IPS-18c (cell line): ENCODE data around the gene NLRP5.
"Not testable (repeated sequence)": the region's sequence is repeated elsewhere in the genome, so short reads cannot be mapped to it uniquely, and the experiment has no call there.

Experiments used
- H3K4me3 ChIP-seq: 2 replicates; pipeline ENCODE4 v1.7.0; 2013; ENCODE audit warnings: low read depth, mild to moderate bottlenecking, low read length, moderate library complexity; ENCODE audit not compliant: insufficient read depth
- H3K9me3 ChIP-seq: one replicate; pipeline ENCODE4 v1.6.1; 2013; ENCODE audit warnings: mild to moderate bottlenecking, low read length, moderate library complexity; ENCODE audit not compliant: control insufficient read depth, insufficient read depth

Gene NLRP5

DNA sequence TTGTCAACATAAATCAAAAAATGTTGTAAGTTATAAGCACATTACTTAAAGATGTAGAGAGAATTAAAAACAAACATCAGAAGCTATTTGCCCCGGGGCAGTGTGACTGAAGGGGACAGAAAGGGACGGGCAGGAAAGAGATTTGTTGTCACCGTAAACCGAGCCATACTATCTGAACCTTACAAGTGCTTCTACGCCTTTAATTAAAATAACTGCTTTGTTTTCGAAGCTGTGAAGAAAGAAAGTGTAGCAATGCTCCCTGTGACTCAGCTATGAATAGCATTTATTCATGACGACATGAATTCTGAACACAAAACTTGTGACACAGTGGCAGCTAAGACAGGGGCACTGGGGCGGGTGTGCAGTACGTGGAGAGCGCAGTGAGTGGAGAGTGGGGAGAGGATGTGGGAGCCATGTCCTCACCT, 104.5 kb downstream of the NLRP5 start:
- no peaks in the 10 kb centered on the region for H3K9me3 ChIP-seq

DNA sequence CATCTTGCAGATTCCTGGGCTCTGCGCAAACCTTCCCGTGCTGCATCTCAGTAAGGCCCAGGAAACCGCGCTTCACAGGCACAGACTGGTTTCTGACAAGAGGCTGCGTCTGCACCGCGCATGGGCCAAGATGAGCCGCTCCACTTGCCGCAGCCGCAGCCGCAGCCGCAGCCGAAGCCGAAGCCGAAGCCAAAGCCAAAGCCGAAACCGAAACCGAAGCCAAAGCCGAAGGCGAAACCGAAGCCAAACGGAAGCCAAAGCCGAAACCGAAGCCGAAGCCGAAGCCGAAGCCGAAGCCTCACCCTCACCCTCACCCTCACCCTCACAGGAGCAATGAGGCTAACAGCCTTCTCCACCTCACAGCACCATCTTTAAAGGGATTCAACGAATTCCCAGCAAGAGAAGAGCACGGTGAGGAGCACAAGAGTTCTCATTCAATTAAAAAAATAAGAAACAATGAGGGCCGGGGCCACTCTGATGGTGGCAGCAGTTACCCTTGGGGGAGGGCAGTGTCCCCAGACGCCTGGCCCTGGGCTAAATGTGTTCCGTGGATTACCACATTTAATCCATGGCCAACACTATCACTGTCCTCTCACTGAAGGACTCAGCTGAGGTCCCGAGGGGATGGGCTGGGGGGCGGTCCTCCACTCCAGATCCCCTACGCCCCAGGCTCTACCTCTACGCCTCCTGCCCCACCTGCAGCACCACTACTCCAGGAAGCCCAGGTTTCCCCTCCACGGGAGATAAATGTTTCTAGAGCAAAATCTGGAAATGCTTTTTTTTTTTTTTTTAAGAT, 105.4 kb downstream of the NLRP5 start:
- no peaks in the 10 kb centered on the region for H3K9me3 ChIP-seq
- no peak overlapping the region for H3K4me3 ChIP-seq

More for the DNA sequence above, 104.5 kb downstream of the NLRP5 start:
- H3K4me3 ChIP-seq, result no peak overlapping the region

DNA sequence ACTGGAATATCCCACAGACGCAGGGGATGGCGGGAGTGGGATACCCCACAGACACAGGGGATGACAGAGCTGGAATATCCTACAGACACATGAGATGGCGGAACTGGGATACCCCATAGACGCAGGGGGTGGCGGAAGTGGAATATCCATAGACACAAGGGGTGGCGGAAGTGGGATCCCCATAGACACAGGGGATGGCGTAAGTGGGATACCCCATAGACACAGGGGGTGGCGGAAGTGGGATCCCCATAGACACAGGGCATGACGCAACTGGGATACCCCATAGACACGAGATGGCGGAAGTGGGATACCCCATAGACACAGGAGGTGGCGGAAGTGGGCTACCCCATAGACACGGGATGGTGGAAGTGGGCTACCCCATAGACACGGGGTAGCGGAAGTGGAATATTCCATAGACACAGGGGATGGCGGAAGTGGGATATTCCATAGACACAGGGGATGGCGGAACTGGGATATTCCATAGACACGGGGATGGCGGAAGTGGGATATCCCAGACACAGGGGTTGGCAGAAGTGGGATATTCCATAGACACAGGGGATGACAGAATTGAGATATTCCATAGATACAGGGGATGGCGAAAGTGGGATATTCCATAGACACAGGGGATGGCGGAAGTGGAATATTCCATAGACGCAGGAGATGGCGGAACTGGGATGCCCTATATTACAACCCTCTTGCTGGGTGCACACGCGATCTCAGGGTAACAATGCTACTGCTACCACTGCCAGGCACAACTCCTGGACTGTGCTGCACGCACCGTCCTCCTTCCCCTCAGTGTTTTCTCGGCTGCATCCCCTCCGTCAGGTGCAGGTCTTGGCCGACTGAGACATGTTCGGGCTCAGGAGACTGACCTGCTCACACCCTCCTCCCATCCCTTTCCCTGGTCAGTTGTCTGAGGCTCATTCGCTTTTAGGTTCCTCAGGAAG, 106.4 kb downstream of the NLRP5 start:
- Histone ChIP-seq H3K4me3 (no peak overlapping the region), H3K9me3 (no peaks in the 10 kb centered on the region)

DNA sequence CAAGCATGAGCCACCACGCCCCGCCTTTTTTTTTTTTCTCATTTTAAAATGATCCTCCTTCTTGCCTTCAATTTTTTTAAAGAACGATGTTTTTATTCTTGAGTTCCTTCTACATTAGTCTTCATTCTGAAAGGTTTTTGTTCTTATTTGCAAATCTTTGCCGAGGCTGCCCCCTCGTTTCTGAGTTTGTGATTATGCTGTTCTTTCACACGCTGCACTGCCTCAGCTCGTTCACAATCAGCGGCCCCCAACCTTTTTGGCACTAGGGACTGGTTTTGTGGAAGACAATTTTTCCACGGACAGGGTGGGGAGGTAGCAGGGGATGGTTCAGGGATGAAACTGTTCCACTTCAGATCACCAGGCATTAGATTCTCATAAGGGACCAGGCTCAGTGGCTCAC, 107.9 kb downstream of the NLRP5 start:
- H3K4me3 ChIP-seq, result no peak overlapping the region
- no peaks in the 10 kb centered on the region for H3K9me3 ChIP-seq

DNA sequence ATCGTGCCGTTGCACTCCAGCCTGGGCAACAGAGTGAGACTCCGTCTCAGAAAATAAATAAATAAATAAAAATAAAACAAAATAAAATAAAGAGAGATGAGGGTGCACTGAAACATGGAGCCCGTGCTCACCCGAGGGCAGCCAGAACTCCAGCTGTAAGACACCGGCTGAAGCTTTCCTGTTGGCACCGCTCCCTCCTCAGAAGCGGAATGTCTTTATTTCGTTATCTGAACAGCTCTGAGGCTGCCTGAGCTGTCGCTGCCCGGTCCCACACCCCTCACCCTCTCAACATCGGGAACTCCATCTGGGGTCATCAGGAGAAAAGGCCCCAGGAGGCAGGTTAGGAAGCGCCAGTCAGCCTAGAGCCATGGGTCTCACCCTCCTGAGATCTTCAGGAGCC, 110.1 kb downstream of the NLRP5 start:
- Histone ChIP-seq H3K4me3 (no peak overlapping the region), H3K9me3 (no peaks in the 10 kb centered on the region)

DNA sequence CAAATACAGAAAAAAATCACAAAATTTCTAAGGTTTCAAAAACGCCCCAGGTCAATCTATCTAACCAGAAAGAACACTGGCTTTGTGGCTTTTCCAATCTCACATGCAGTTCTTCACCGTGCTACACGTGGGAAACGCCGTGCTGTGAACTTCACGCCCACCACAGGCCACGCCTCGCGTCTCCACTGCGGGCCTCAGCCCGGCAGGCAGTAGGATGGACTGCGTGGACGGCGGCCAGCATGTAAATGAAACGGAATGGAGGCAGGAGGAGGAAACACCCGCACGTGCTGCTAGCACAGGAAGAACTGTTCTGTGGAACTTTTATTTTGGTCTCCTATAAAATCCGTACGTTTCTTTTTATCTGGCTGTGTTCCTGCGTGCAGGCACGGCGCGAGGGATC, 110.7 kb downstream of the NLRP5 start:
- Histone ChIP-seq H3K9me3 (no peaks in the 10 kb centered on the region), H3K4me3 (no peak overlapping the region)

DNA sequence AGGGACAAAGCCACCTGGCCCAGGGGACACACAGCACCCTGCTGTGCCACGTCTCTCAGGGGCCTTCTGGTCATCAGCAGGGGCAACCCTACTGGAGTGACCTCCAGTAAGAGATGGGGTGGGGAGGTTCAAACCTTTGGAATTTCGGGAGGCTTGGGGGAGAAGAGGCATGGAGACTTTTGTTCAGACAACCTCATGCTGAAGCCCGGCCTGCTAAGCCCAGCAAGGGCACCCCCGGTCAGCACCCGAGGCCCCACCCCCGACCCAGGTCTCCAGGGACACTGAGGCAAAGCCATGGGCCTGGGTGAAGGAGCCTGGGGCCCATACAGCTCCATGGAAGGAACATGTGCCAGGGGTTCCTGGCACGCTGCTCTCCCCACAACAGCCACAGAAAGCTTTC, 111.2 kb downstream of the NLRP5 start:
- Histone ChIP-seq H3K9me3 (no peaks in the 10 kb centered on the region), H3K4me3 (no peak overlapping the region)

DNA sequence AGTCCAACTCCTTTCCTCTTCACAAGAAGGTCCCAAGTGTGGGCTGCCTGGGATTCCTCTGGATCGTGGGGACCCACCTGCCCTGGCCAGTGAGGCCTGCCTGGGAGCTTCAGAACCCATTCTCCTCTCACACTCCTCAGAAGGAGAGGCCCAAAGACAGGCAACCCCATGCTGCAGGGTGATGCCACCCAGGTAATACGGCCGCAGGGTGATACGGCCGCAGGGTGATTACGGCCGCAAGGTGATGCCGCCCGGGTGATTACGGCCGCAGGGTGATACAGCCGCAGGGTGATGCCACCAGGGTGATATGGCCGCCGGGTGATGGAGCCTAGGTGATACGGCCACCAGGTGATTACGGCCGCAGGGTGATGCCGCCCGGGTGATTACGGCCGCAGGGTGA, 111.7 kb downstream of the NLRP5 start:
- H3K4me3 ChIP-seq, H3K9me3 ChIP-seq: not testable (repeated sequence)

DNA sequence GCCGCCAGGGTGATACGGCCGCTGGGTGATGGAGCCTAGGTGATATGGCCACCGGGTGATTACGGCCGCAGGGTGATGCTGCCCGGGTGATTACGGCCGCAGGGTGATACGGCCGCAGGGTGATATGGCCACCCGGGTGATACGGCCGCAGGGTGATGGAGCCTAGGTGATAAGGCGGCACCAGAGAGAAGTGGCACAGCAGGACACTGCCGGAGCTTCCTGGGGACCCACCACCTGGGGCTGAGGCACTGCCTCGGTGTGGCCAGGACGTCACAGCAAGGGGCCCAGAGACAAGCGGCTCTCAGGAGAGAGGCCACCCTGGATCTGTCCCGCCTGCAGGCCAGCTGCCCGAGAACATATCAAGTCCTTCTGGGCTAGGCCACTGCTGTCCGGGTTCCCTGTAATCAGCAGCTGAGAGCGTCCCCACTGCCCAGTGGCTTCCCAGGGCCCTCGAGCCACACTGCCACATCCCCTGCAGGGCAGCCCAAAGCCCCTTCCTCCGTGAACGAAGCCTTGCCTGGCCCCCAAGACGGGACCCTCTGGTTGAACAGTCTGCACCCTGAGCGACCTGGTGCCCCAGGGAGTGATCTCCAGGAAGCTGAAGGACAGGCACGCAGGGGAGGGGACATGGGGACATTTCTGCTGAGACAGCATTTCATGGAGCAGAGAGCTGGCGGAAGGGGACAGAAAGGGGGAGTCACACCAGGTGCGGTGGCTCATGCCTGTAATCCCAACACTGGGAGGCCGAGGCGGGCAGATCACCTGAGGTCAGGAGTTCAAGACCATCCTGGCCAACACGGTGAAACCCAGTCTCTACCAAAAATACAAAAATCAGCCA, 112.4 kb downstream of the NLRP5 start:
- Histone ChIP-seq H3K4me3 (no peak overlapping the region), H3K9me3 (no peaks in the 10 kb centered on the region)

DNA sequence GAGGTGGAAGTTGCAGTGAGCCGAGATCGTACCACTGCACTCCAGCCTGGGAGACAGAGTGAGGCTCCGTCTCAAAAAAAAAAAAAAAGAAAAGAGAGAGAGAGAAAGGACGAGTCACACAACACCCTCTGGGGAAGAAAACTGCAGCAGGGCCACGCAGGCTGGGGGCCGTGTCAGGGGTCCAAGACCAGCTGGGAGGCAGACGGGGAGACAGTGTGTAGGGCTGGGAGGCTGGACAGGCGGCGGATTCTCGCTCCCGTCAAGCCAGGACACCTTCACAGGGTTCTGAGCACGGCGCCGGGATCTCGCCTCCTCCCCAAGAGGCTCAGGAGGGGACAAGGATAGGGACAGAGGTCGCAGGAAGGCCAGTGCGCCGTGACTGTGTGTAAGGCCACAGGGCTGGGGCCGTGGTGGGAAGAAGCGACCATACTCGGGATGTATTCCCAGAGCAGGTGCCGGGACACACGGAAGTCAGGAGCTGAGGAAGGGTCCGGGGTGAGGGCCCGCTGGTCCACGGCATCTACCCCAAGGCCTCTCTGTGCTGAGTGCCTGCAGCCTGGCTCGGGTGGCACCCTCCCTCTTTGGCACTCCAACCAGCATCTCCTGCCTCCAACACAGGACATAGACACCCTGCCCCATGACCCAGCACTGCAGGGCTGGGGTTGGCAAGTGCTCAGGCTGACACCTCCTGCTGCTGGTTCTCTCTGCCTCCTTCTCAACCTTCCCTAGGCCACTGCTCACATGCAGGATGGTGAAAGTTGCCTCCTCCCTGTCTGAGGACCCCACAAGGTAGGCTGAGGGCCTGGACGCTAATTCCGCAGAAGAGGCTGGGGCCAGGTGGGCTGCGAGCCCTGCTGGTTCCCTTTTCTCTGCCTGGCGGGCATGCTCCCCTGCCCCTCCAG, 113.3 kb downstream of the NLRP5 start:
- Histone ChIP-seq H3K4me3 (no peak overlapping the region), H3K9me3 (no peaks in the 10 kb centered on the region)

DNA sequence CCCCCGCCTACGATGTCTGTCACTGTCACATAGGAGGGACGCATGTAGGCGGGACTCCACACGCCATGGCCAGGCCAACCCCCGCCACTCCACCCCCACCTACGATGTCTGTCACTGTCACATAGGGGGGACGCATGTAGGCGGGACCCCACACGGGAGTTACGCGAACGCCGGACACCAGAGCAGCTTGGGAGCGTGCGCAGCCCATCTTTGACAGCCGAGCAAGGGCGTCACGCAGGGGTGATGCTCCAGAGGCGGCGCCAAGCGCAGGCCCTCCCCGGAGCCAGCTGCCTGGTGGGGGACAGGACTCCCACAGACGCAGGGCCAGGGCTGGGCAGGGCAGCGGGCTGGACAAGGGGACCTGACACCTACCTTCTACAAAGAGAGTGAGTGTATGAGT, 114.5 kb downstream of the NLRP5 start:
- Histone ChIP-seq H3K9me3 (no peaks in the 10 kb centered on the region), H3K4me3 (no peak overlapping the region)

DNA sequence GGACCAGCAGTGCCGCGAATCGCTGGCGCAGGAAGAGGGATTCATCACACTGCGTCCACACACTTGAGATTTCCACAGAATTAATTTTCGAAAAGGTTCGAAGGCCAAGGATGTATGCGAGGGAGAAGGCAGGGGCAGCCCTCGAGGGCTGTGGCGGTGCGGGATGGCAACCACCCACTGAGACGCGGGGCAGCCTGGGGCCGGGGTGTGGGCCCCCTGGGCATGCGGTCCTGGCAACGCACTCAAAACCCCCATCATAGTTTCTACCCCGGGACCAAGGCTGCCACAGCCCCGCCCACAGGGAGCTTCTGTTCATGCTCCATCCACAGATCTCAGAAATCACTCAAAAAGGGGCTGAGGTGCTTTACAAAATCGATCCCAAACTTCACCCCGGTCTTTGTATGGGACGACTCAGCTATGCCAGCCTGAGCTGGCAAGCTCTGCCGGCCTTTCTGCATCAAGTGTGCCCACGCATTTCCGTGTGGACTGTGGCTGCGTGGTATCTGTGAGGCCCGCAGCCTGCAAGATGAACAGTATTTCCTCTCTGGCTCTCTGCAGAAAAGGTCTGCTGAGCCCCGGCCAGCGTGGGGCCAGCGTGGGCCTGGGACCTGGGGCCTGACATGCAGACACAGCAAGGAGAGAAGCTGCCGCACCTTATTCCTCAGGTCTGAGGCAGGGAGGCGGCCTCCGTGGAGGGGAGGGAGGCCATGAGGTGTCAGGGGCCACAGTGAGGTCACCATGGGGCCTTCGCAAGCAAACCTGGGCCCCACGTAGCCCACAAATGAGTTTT, 115.4 kb downstream of the NLRP5 start:
- no peak overlapping the region for H3K4me3 ChIP-seq
- no peaks in the 10 kb centered on the region for H3K9me3 ChIP-seq

DNA sequence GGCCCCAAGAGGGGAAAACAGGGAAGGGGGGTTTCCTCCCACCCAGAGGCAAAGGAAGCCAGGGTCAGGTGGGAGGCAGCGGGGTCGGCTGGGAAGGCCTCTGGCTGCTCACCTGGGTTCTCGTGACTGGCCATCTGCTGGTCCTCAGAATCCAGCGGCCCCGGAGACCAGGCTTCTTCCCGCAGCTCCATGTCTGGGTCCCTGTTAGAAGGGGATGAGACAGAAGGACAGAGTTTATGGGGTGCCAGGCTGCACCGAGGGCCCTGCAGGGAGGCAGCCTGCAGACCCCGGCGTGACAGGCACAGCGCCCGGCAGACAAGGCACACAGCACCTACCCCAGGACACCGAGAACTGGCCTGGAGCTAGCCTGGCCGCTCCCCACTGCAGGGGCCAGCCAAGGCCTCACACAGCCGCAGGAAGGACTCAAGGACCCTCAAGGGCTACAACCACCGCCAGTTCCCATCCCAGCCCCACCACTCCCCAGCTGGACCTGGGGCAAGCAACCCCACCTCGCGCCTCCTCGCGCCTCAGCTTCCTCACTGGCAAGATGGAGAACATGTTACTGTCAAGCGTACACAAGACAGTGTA, 116.5 kb downstream of the NLRP5 start:
- H3K9me3 ChIP-seq, result no peaks in the 10 kb centered on the region
- H3K4me3 ChIP-seq, result no peak overlapping the region

DNA sequence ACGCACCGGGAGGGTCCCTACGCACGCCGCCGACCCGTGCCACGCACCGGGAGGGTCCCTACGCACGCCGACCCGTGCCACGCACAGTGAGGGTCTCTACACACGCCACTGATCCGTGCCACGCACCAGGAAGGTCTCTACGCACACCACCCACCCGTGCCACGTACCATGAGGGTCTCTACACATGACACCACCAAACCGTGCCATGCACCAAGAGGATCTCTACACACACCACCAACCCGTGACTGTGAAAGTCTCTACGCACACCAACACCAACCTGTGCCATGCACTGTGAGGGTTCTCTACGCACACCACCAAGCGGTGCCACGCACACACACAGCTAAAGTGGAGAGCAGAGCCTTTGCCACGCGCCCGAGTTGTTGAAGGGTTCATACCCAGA, 117.8 kb downstream of the NLRP5 start:
- no peak overlapping the region for H3K4me3 ChIP-seq
- no peaks in the 10 kb centered on the region for H3K9me3 ChIP-seq

DNA sequence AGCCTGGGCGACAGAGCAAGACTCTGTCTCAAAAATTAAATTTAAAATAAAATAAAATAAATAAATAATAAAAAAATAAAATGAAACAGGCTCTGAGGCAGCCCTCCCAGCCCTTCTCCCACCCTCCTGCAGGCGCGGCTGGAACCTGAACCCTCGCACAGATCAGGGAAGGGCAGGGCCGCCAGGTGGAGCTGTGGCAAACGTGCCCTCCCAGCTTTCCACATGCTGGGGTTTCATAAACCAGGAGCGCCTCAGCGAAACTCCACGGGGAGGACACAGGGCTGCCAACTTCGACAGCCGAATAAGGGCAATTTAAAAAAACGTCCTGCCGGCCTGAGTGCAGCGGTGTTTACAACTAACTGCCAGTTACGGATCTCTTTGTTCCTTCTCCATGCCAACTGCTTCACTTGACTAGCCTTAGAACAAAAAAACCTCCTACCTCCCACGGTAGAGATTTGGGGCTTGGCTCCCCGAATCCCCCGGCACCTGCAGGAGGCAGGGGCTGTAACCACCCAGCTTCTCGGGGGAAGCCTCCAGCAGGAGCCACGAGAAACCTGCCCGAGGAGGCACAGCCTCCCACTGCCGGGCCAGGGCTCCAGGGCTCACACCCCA, 118.6 kb downstream of the NLRP5 start:
- H3K4me3 ChIP-seq, result no peak overlapping the region
- no peaks in the 10 kb centered on the region for H3K9me3 ChIP-seq
